Esophagus muscularis mucosa (tissue), 4 donors: Measurements from ENCODE around the gene B3GNT7. TPM values are rescaled to one million over a fixed set of nuclear protein-coding genes. Genes with fewer than 3 reads are reported as not detected.

Experiments used
- DNase-seq: peaks from one replicate; pipeline ENCODE4 v3.0.0-alpha.2; 2017; ENCODE audit errors: extremely low spot score
- H3K27ac ChIP-seq, 4 donors: fragments of 200-600 bp; sonication (generic); replicated peaks in 1 of 4; 1 replicate in 3 of 4; 2 replicates in 1 of 4; pipeline ENCODE4 v1.5.1; 2016 to 2019; ENCODE audit warnings: mild to moderate bottlenecking in 1 of 4
- H3K27me3 ChIP-seq, 4 donors: fragments of 200-600 bp; sonication (generic); one replicate each; pipeline versions ENCODE4 v1.5.1 to v1.6.0; 2016 to 2019
- H3K36me3 ChIP-seq, 4 donors: fragments of 200-600 bp; sonication (generic); one replicate each; pipeline ENCODE4 v1.5.1; 2016 to 2019
- H3K4me1 ChIP-seq, 4 donors: fragments of 200-600 bp; sonication (generic); one replicate each; pipeline ENCODE4 v1.5.1; 2016 to 2019
- H3K4me3 ChIP-seq, 4 donors: fragments of 200-600 bp; sonication (generic); 1 replicate in 2 of 4; 2 replicates in 2 of 4; pipeline ENCODE4 v1.5.1; 2016 to 2019; ENCODE audit warnings: mild to moderate bottlenecking in 4 of 4, moderate library complexity in 1 of 4
- H3K9me3 ChIP-seq, 4 donors: fragments of 200-600 bp; sonication (generic); 1 replicate in 3 of 4; 2 replicates in 1 of 4; pipeline ENCODE4 v1.5.1; 2016 to 2019
- EP300 ChIP-seq: sonication (generic); formaldehyde crosslinking; IDR thresholded peaks from one replicate; pipeline ENCODE4 v1.6.1; 2017; ENCODE audit warnings: antibody characterized with exemption
- POLR2A ChIP-seq: fragments of 450-650 bp; IDR thresholded peaks from one replicate; pipeline ENCODE4 v1.6.1; 2017; ENCODE audit warnings: antibody characterized with exemption, moderate library complexity, mild to moderate bottlenecking, low read depth
- POLR2AphosphoS5 ChIP-seq, 2 donors: sonication (generic); formaldehyde crosslinking; IDR thresholded peaks; one replicate each; pipeline ENCODE4 v1.6.1; 2017; ENCODE audit warnings: antibody characterized with exemption in 2 of 2
- WGBS: methylation state at CpG from one replicate; pipeline ENCODE4 v1.1.5; 2018; 5-methylcytosine and 5-hydroxymethylcytosine counted together
- intact Hi-C: fragments of 100-400 bp; cut with DNase I; formaldehyde crosslinking; loops from one replicate; pipeline ENCODE4 v1.15.1; 2023
- total RNA-seq, 4 donors: library from RNA; depleted of rRNA; stranded (reverse); fragments of >200 nt; gene quantifications; one replicate each; pipeline versions ENCODE4 v1.1.0 to v1.2.1, GENCODE V29; 2016
- TF ChIP-seq, protein P1 (sequence below), 3 experiments: fragments of 200-600 bp in 2 of 3; fragments of 450-650 bp in 1 of 3; sonication (generic) in 2 of 3; IDR thresholded peaks; one replicate each; pipeline ENCODE4 v1.5.1; 2017 to 2019; ENCODE audit warnings: antibody characterized with exemption in 3 of 3, mild to moderate bottlenecking in 2 of 3, moderate library complexity in 1 of 3

Gene B3GNT7
- total RNA-seq, 4 donors from 2014 or later: 3.7 to 7.0 (median 4.5) TPM

DNA sequence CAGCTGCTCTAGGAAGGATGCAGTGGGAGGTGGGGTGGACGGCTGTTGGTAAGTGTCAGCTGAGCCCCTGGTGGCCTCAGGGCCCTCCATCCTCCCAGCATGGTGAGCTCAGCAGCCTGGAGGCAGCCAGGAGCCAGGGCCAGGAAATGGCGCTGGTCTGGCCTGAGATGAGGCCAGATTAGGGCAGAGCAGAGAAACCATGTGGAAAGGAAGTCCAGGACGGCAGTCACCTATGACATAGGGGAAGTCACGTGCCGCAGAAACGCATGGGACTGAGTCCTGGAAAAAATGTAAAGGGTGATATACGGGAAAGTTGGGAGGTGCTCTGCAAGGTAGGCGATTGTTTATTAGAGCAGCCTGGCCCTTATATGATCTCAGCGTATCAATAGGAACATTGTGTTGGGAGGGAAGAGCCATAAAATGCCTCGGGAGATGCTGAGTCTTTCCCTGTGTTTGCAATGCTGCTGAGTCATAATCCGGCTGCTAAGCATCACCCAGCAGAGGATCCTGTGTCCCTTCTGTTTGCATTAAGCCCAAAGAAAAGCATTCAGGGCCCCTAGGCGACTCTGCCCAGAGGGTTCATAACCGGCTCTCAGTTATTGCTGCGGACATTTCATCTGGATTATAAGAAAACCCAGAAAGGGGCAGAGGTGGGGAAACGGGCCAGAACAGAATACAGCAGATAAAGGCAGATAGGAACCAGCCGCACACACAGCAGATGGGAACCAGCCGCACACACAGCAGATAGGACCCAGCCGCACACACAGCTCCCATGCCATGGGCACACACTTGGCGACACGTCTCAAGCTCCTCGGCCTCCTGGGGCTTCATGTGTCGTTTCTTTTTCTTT is 30.3 kb upstream of the B3GNT7 start:
- no peaks in the 10 kb centered on the region for H3K9me3 ChIP-seq
- no peak for DNase-seq
- no peaks in the 10 kb centered on the region for H3K27me3 ChIP-seq
- WGBS: 73% methylated on average over 21 of the region's 22 CpGs
- TF ChIP-seq POLR2A: no peak
- TF ChIP-seq EP300: no peak
- TF ChIP-seq, protein P1, sequence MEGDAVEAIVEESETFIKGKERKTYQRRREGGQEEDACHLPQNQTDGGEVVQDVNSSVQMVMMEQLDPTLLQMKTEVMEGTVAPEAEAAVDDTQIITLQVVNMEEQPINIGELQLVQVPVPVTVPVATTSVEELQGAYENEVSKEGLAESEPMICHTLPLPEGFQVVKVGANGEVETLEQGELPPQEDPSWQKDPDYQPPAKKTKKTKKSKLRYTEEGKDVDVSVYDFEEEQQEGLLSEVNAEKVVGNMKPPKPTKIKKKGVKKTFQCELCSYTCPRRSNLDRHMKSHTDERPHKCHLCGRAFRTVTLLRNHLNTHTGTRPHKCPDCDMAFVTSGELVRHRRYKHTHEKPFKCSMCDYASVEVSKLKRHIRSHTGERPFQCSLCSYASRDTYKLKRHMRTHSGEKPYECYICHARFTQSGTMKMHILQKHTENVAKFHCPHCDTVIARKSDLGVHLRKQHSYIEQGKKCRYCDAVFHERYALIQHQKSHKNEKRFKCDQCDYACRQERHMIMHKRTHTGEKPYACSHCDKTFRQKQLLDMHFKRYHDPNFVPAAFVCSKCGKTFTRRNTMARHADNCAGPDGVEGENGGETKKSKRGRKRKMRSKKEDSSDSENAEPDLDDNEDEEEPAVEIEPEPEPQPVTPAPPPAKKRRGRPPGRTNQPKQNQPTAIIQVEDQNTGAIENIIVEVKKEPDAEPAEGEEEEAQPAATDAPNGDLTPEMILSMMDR (IDR thresholded peaks at IDR 0.05): no peak
- TF ChIP-seq POLR2AphosphoS5 (IDR thresholded peaks at IDR 0.05): peak in 1 of 2 donors; percentile 6
- peaks cover 0 to 5% (median 5%) of the 10 kb centered on the region in 4 donors for H3K4me1 ChIP-seq
- no peak overlapping the region for H3K4me3 ChIP-seq
- peak overlapping the region in 1 of 4 donors; percentile 25 for H3K27ac ChIP-seq
- peaks cover 0 to 73% (median 46%) of the 10 kb centered on the region in 4 donors for H3K36me3 ChIP-seq
- intact Hi-C loops: no loop called here

- Histone ChIP-seq H3K4me1 (peaks cover 0 to 7% (median 5%) of the 10 kb centered on the region in 4 donors), H3K27me3 (no peaks in the 10 kb centered on the region), H3K36me3 (peaks cover 0 to 73% (median 42%) of the 10 kb centered on the region in 4 donors), H3K27ac (no peak overlapping the region), H3K4me3 (no peak overlapping the region), H3K9me3 (no peaks in the 10 kb centered on the region)
- intact Hi-C loops: no loop called here
- DNase-seq: no peak
- WGBS: 96% methylated on average over 8 of the region's 8 CpGs
- no peak for TF ChIP-seq POLR2AphosphoS5 (IDR thresholded peaks at IDR 0.05)
- TF ChIP-seq EP300: no peak
- TF ChIP-seq, protein P1 (IDR thresholded peaks at IDR 0.05): no peak
- TF ChIP-seq POLR2A: no peak
These were observed 28.3 kb upstream of the B3GNT7 start for GRCh38 chr2:231367178-231367577.

GRCh38 chr2:231369580-231370428 is 25.7 kb upstream of the B3GNT7 start:
- no peak for TF ChIP-seq EP300
- no peak for TF ChIP-seq POLR2AphosphoS5 (IDR thresholded peaks at IDR 0.05)
- TF ChIP-seq, protein P1 (IDR thresholded peaks at IDR 0.05): no peak
- no peak for TF ChIP-seq POLR2A
- Histone ChIP-seq H3K27ac (no peak overlapping the region), H3K4me1 (peaks cover 0 to 7% (median 2%) of the 10 kb centered on the region in 4 donors), H3K36me3 (peaks cover 0 to 58% (median 26%) of the 10 kb centered on the region in 4 donors), H3K4me3 (no peak overlapping the region), H3K27me3 (no peaks in the 10 kb centered on the region), H3K9me3 (no peaks in the 10 kb centered on the region)
- 76% methylated on average over 23 of the region's 23 CpGs for WGBS
- DNase-seq: no peak
- intact Hi-C loops: no loop called here

DNA sequence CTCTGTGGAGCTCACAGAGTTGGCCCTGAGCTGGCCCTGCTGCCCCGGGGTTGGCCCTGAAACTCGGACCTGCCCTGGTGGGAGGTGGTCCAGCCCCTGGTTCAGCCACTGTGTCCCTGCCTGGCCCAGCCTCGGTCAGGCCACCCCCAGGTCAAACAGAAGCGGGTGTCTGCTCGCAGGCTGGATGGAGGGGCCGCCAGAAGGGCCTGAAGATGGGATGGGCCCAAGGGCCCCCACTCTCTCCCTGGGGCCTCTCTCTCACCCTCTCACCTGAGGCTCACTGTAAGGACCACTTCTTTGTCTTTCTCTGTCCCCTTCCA is 25.1 kb upstream of the B3GNT7 start:
- no peak for TF ChIP-seq EP300
- TF ChIP-seq POLR2AphosphoS5 (IDR thresholded peaks at IDR 0.05): no peak
- TF ChIP-seq POLR2A: no peak
- TF ChIP-seq, protein P1 (IDR thresholded peaks at IDR 0.05): no peak
- Histone ChIP-seq H3K4me1 (peaks cover 0 to 7% (median 0%) of the 10 kb centered on the region in 4 donors), H3K27me3 (no peaks in the 10 kb centered on the region), H3K27ac (no peak overlapping the region), H3K4me3 (no peak overlapping the region), H3K36me3 (peaks cover 0 to 53% (median 23%) of the 10 kb centered on the region in 4 donors), H3K9me3 (no peaks in the 10 kb centered on the region)
- no peak for DNase-seq
- WGBS: 80% methylated on average over 6 of the region's 6 CpGs
- intact Hi-C loops: no loop called here
